Measurements from ENCODE around the gene PRM2.

PRM2 gene, protein sequence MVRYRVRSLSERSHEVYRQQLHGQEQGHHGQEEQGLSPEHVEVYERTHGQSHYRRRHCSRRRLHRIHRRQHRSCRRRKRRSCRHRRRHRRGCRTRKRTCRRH

DNA sequence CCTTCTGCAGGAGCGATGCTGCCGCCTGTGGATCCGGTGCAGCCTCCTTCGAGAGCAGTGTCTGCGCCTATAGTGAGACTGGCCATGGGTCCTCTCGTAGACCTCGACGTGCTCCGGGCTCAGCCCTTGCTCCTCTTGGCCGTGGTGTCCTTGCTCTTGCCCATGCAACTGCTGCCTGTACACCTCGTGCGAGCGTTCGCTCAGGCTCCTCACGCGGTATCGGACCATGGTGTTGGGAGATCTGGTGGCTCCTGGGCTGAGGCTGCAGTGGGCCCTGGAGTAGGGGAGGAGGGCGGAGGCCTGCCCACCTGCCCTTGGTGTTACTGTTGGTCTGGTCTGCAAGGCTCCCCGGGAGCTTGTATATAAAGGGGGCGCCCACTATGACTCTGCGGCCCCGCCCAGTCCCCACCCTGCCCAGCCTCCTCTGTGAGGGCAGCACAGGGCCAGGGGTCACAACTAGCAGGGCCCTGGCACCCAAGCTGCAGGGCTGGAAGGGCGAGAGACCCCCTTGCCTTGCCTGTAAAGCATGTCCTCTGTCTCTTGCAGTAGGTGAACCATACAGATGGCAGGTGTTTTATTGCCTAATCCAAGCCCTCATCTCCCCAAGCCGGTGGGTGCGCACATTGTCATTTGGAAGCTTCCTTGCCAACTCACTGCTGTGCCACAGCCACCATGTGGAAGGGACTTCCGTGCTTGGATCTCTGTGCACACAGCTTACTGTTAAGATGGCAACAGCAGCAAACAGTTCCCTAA, at the start of gene PRM2:
PRM2 (minus strand) TSS at position 338 of the 753 bp plus-strand sequence; CDS start at position 228, 110 bp downstream.
- no peak for DNase-seq (ENCODE audit: low read depth in 3 of 3)

GRCh38 chr16:11325404-11326083, 49.3 kb upstream of the PRM2 start:
- peak in 1 of 3 experiments; percentile 30 for DNase-seq (ENCODE audit: low read depth in 3 of 3)

GRCh38 chr16:11323551-11324336, 47.5 kb upstream of the PRM2 start:
- no peak for DNase-seq (ENCODE audit: low read depth in 3 of 3)

DNA sequence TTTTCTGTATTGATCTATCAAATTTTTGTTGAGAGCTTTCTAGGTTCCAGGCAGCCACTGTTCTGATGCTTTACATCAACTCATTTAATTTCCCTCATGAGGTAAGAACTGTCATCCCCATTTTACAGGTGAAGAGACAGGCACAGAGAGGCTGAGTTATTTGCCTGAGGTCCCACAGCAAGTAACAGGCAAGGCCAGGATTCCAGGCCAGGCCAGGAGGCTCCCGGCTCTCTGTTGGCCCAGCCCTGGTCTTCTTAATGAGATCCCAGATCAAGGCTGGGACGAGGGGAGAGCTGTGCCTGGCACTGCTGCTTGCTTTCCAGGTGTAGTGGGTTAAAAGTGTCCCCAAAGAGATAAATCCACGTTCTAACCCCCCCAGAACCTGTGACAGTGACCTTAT, 46.5 kb upstream of the PRM2 start:
- no peak for DNase-seq (ENCODE audit: low read depth in 3 of 3)

DNA sequence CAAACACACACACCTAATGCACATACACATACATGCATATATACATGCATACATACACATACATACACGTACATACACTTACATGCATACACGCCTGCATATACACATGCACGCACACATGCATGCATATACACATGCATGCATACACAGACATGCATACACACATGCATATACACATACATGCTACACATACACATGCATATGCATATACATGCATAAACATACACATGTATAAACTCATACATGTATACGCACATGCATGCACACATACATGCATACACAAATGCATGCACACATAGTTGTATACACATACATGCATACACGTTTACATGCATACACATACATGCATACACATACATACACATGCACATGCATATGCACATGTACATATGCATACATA, 45.4 kb upstream of the PRM2 start:
- DNase-seq (ENCODE audit: low read depth in 3 of 3) = no peak

DNA sequence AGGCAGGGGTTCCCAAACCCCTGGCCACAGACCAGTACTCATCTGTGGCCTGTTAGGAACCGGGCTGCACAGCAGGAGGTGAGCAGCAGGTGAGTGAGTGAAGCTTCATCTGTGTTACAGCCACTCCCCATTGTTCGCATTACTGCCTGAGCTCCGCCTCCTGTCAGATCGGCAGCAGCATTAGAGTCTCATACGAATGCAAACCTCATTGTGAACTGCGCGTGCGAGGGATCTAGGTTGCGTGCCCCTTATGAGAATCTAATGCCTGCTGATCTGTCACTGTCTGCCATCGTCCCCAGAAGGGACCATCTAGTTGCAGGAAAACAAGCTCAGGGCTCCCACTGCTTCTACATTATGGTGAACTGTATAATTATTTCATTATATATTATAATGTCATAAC, 43.9 kb upstream of the PRM2 start:
- no peak for DNase-seq (ENCODE audit: low read depth in 3 of 3)

DNA sequence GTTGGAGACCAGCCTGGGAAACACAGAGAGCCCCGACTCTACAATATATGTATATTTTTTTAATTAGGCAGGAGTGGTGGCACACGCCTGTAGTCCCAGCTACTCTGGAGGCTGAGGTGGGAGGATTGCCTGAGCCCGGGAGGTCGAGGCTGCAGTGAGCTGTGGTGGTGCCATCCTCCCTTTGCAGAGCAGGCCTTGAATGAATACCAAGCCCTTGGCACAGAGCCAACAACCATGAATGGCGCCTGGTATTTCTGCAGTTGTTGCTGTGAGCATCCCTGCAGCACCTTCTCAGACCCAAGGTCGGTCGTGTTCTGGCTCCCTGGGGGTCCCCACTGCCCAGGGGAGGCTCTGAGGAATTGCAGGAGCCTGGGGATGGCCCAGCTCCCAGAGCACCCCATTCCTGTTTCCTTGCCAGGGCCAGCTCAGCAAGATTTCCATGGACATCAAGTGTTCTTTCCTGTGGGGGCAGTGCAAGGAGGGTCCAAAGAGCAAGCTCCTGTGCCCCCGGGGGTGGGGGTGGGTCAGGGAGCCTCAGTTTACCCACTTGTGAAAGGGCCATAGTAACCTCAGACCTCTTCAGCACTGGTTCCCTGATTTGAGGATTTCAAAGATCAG, 43.4 kb upstream of the PRM2 start:
- DNase-seq (ENCODE audit: low read depth in 3 of 3) = no peak

- no peak for DNase-seq (ENCODE audit: low read depth in 3 of 3)
These were observed 42.5 kb upstream of the PRM2 start for GRCh38 chr16:11318817-11319216.

DNA sequence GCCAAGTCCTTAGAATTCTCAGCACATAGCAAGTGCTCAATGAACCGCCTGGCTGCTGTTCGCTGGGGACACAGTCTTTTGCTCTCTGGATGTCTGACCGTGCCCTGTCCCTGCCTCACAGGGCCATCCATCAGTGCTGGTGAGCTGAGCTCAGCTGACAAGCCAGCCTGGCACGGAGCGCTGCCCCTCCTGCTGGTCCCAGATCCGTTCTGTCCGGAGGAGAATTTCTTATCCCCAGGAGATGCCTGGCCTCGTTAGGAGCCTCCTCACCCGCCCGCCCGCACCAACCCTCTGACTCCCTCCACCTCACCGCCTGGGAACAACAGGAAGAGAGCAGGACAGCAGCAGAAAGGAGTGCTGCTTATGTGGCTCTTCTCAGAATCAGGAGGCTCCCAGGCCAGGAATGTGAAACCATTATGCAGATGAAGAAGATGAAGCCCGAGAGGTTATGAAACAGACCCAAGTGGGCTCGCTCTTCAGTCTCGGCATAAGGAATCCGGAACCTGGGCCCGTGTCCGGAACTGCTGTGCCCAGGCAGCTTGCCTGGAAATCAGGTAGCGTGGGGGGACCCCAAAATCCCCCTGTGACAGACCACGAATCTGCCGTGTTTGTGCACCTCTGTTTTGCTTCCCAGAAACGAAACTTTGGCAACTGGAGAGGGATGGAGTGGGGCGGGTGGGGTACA, 40.2 kb upstream of the PRM2 start:
- no peak for DNase-seq (ENCODE audit: low read depth in 3 of 3)

DNA sequence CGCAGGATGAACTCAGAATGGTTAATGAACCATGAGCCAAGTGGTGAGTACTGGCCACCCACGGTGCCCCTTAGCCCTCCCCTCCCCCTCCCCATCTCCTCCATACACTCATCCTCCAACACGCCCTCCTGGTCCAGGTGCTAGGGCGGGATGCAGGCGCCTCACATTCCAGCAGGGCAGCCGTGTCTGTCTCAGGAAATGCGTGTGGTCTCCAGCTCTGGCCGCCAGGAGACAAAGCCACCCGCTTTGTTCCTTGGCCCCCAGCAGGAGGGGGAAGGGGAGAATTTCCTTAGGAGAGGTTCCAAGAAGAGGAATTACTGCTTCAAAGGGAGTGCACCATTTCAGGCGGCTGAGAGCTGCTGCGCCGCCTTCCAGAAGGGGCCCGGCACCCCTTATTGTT, 39.2 kb upstream of the PRM2 start:
- DNase-seq (ENCODE audit: low read depth in 3 of 3) = no peak

GRCh38 chr16:11314309-11314894, 38.1 kb upstream of the PRM2 start:
- no peak for DNase-seq (ENCODE audit: low read depth in 3 of 3)

GRCh38 chr16:11313493-11314308, 37.4 kb upstream of the PRM2 start:
- DNase-seq (ENCODE audit: low read depth in 3 of 3) = no peak

GRCh38 chr16:11312718-11313492, 36.6 kb upstream of the PRM2 start:
- no peak for DNase-seq (ENCODE audit: low read depth in 3 of 3)

DNA sequence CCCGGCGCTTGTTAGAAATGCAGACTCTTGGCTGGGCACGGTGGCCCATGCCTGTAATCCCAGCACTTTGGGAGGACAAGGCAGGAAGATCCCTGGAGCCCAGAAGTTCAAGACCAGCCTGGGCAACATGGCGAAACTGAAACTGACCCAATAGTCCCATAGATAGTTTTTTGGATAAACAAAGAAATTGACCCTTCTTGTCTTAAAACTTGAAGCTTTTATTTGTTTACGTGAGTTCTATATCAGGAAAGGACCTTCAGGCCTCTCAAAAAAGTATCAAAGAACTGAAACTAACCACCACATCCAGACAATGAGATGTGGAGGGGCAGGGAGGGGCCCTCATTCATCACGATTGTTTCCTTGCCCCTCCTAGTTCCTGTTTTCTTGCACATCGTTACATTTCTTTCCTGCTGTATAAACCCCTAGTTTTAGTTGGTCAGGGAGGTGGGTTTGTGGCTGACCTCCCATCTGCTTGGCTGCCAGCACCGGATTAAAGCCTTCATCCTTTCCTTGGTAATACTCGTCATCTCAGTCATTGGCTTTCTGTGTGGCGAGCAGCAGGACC, 34.8 kb upstream of the PRM2 start:
- DNase-seq (ENCODE audit: low read depth in 3 of 3) = no peak

DNA sequence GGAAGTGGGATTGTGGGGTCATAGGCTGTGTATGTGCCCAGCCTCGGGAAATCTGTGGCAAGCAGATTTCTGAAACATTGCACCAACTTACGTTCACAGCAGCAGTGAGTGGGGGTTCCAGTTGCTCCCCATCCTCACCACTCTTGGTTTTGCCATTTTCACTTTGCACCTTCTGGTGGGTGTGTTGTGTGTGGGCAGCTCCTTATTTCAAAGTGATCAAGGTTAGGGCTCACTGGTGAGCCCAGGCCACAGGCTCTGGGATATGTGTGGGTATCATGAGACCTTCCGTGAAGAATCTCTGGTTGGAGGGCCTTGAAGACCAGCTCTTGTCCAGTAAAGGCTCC, 34.3 kb upstream of the PRM2 start:
- DNase-seq (ENCODE audit: low read depth in 3 of 3) = no peak

GRCh38 chr16:11309895-11310633, 33.8 kb upstream of the PRM2 start:
- DNase-seq (ENCODE audit: low read depth in 3 of 3) = no peak

GRCh38 chr16:11308493-11309283, 32.4 kb upstream of the PRM2 start:
- DNase-seq (ENCODE audit: low read depth in 3 of 3) = no peak

Data from stimulated activated CD4-positive, alpha-beta T cell treated with anti-CD3 and anti-CD28 coated beads, TNF-alpha, amount 100 ng/mL, for 24 hours (primary cell).